ENCODE results near the gene SBK2.
A peak's percentile ranks its signal among the peaks of the same experiment; 100 is the strongest.

SBK2 gene

DNA sequence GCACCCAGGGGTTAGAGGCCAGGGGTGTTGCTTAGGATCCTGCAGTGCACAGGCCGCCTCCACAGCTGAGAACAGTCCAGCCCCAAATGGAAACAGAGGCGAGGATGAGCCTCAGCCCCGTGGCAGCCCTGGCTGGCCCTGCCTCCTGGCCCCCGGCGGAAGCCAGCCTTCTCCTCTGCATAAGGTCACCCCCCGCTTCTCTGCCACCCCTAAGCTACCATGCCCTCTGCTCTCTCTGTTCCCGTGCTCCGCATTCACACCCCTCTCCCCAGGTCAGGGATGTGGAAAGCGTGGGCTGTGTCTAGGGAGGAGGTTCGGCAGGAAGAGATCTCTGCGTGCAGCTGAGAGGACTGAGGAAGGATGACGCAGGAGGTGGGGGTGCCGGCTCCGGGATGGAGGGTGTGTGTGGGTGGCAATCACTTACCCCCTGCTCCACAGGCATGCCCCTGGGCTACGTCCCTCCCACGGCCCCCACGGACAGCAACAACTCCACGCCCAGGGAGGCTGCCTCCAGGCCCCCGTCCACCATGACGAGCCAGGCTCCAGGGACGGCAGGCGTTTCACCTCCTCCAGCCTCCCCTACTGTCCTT is 42.7 kb downstream of the SBK2 start:
- in situ Hi-C loops (cut with HindIII; ENCODE audit: low sequenced_read_pairs) = no loop called here

DNA sequence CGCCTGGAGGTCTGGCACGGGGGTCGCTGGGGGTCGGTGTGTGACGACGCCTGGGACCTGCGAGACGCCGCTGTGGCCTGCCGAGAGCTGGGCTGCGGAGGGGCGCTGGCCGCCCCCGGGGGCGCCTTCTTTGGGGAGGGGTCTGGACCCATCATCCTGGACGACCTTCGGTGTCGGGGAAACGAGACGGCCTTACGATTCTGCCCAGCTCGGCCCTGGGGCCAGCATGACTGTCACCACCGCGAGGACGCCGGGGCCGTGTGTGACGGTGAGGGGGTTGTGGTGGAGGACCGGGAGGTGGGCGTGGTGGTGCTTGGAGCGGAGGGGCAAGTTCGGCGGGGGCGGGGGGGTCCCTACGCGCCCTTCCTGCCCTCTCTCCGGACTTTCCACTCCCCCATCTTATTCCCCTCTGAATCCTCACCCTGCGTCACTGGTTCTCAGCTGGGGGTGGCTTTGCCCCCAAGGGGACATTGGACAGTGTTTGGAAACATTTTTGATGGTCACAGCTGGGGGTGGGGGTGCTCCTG is 43.2 kb downstream of the SBK2 start:
- TF ChIP-seq, protein P1, sequence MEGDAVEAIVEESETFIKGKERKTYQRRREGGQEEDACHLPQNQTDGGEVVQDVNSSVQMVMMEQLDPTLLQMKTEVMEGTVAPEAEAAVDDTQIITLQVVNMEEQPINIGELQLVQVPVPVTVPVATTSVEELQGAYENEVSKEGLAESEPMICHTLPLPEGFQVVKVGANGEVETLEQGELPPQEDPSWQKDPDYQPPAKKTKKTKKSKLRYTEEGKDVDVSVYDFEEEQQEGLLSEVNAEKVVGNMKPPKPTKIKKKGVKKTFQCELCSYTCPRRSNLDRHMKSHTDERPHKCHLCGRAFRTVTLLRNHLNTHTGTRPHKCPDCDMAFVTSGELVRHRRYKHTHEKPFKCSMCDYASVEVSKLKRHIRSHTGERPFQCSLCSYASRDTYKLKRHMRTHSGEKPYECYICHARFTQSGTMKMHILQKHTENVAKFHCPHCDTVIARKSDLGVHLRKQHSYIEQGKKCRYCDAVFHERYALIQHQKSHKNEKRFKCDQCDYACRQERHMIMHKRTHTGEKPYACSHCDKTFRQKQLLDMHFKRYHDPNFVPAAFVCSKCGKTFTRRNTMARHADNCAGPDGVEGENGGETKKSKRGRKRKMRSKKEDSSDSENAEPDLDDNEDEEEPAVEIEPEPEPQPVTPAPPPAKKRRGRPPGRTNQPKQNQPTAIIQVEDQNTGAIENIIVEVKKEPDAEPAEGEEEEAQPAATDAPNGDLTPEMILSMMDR (IDR thresholded peaks at IDR 0.05; ENCODE audit: low read depth, low read length) = no peak
- in situ Hi-C loops (cut with HindIII; ENCODE audit: low sequenced_read_pairs) = no loop called here
- no peak overlapping the region for H3K4me3 ChIP-seq (ENCODE audit: low read depth, low read length)
- no peak for DNase-seq (ENCODE audit: low read depth, low spot score)

More for the DNA sequence above, 42.7 kb downstream of the SBK2 start:
- peak overlapping the region; percentile 12 for H3K4me3 ChIP-seq (ENCODE audit: low read depth, low read length)
- peak; percentile 41 for DNase-seq (ENCODE audit: low read depth, low spot score)
- TF ChIP-seq, protein P1 (IDR thresholded peaks at IDR 0.05; ENCODE audit: low read depth, low read length) = no peak

DNA sequence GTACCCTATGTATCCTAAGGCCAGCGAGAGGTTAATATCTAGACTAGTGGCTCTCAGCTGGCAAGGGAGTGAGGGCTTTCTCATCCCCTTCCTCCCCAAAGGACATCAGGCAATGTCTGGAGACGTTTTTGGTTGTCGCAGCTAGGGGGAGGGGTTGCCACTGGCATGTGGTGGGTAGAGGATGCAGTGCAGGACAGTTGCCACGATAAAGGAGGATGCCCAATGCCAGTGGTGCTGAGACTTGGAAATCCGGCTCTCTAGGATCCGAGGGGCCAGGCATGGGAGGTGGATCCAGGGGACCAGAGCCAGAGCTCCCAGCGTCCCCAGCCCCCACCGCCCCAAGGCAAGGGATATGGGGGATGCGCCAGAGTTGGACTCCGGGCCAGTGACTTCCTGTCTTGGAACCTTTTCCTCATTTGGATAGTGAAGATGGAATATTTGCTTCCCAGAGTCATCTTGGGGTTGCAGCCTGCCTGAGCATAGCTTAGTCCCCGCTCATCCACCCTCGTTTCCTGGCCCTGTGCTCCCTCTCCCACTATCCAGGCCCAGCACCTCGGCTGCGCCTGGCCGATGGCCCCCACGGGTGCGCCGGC is 43.8 kb downstream of the SBK2 start:
- H3K4me3 ChIP-seq (ENCODE audit: low read depth, low read length) = no peak overlapping the region
- TF ChIP-seq, protein P1 (IDR thresholded peaks at IDR 0.05; ENCODE audit: low read depth, low read length) = no peak
- no peak for DNase-seq (ENCODE audit: low read depth, low spot score)
- in situ Hi-C loops (cut with HindIII; ENCODE audit: low sequenced_read_pairs) = no loop called here

DNA sequence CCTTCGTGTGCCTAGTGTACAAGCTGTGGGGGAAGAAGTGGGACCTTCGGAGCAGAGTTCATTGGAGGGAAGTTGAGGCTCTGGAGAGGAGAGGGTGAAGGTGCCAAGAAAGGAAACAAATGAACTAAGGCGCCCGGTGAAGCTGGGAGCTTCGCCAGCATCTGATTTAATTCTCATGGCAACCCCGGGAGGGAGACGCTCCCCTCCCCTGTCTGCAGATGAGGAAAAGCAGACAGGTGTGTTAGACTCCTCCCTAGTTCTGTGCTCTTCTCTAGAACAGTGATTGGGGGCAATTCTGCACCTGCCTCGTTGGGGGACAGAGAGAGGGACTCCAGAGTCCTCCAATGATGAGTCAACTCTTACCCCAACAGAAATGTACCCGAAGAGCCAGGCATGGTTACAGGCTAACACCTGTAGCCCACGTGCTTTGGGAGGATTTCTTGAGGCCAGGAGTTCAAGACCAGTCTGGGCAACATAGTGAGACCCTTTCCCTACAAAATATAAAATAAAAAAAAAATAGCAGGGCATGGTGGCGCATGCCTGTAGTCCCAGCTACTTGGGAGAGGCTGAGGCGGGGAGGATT is 44.5 kb downstream of the SBK2 start:
- H3K4me3 ChIP-seq (ENCODE audit: low read depth, low read length) = no peak overlapping the region
- in situ Hi-C loops (cut with HindIII; ENCODE audit: low sequenced_read_pairs) = no loop called here
- DNase-seq (ENCODE audit: low read depth, low spot score) = no peak
- TF ChIP-seq, protein P1 (IDR thresholded peaks at IDR 0.05; ENCODE audit: low read depth, low read length) = no peak

DNA sequence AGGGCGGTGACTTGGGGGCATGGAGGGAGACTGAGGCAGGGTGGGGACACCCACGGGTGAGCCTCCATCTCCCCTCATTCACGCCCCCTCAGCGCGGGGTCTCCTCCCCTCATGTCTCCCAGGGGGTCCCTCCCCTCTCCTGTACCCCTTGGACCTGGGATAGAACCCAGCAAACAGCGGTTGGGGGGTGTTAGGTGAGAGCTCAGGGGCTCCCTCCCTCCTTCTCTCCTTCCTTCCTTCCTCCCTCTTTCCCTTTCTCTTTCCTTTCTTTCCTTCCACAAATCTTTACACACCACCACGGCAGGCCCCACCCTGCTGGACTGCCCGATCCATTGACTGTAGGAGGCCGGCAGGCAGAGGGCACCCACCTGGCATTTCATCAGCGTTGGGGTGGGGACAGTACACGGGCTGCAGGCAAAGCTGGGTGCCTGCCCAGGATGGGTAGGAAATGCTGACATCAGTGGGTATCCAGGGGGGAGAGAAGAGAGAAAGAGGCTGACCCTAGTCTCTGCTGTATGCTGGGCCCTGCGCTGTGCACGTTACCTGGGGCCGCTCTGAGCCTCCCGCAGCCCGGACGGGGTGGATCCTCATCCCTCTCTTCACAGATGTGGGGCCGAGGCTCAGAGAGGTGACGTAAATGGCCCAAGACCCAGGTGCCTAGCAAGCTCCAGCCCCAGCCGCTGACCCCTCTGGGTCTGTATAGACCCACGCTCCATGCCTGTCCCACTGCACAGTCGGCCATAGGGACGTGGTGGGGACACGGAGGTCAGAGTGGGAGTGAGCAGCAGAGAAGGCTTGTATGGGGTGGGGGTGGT is 45.2 kb downstream of the SBK2 start:
- in situ Hi-C loops (cut with HindIII; ENCODE audit: low sequenced_read_pairs) = no loop called here
- H3K4me3 ChIP-seq (ENCODE audit: low read depth, low read length) = no peak overlapping the region
- DNase-seq (ENCODE audit: low read depth, low spot score) = no peak
- TF ChIP-seq, protein P1 (IDR thresholded peaks at IDR 0.05; ENCODE audit: low read depth, low read length) = no peak

Measured in astrocyte of the spinal cord (primary cell).